Liver (tissue), 9 donors: ENCODE results near the gene COPS9. TPM values are rescaled to one million over a fixed set of nuclear protein-coding genes. Genes with fewer than 3 reads are reported as not detected.

Experiments
- DNase-seq: peaks from one replicate; pipeline ENCODE4 v3.0.0-alpha.2; 2017; ENCODE audit warnings: low spot score
- H3K27ac ChIP-seq, 2 donors: one replicate each; pipeline ENCODE4 v1.7.0; 2013; ENCODE audit warnings: inconsistent platforms in 2 of 2, low read length in 2 of 2, control low read depth in 1 of 2, low read depth in 1 of 2, mild to moderate bottlenecking in 1 of 2
- H3K27me3 ChIP-seq, 4 donors: one replicate each; pipeline versions ENCODE4 v1.6.1 to v1.7.0; 2013; ENCODE audit warnings: low read length in 3 of 4, inconsistent platforms in 1 of 4, mild to moderate bottlenecking in 1 of 4, moderate library complexity in 1 of 4; ENCODE audit not compliant: control insufficient read depth in 4 of 4, insufficient read depth in 4 of 4
- H3K36me3 ChIP-seq, 4 donors: one replicate each; pipeline versions ENCODE4 v1.6.1 to v1.7.0; 2013; ENCODE audit warnings: low read length in 3 of 4, mild to moderate bottlenecking in 3 of 4, low read depth in 1 of 4, moderate library complexity in 1 of 4; ENCODE audit not compliant: control insufficient read depth in 4 of 4, insufficient read depth in 3 of 4
- H3K4me1 ChIP-seq, 4 donors: one replicate each; pipeline versions ENCODE4 v1.6.1 to v1.7.0; 2013; ENCODE audit warnings: low read length in 3 of 4, mild to moderate bottlenecking in 3 of 4, moderate library complexity in 1 of 4; ENCODE audit not compliant: control insufficient read depth in 4 of 4, insufficient read depth in 4 of 4
- H3K4me3 ChIP-seq, 3 donors: one replicate each; pipeline versions ENCODE4 v1.6.1 to v1.7.0; 2013; ENCODE audit warnings: low read length in 3 of 3, control low read depth in 1 of 3, low read depth in 1 of 3, mild to moderate bottlenecking in 1 of 3
- H3K9ac ChIP-seq, 2 donors: one replicate each; pipeline ENCODE4 v1.7.0; 2013; ENCODE audit warnings: low read length in 2 of 2, mild to moderate bottlenecking in 2 of 2, moderate library complexity in 2 of 2, control low read depth in 1 of 2, low read depth in 1 of 2
- H3K9me3 ChIP-seq, 4 donors: one replicate each; pipeline versions ENCODE4 v1.6.1 to v1.7.0; 2013; ENCODE audit warnings: low read length in 3 of 4; ENCODE audit not compliant: control insufficient read depth in 4 of 4
- ATF3 ChIP-seq: IDR thresholded peaks from 2 replicates; pipeline ENCODE4 v1.6.1; 2016; ENCODE audit warnings: antibody characterized with exemption
- CTCF ChIP-seq: fragments of 150-350 bp; IDR thresholded peaks from 2 replicates; pipeline ENCODE4 v1.5.1; 2017; ENCODE audit warnings: improper control_type of control experiment, low read depth, low read length; ENCODE audit not compliant: missing input control
- EGR1 ChIP-seq, 2 donors: IDR thresholded peaks; 2 replicates each; pipeline ENCODE4 v1.6.1; 2016 to 2018; ENCODE audit warnings: antibody characterized with exemption in 2 of 2, low read depth in 2 of 2
- FOXA1 ChIP-seq: IDR thresholded peaks from 2 replicates; pipeline ENCODE4 v1.6.1; 2016; ENCODE audit warnings: antibody characterized with exemption
- FOXA2 ChIP-seq: IDR thresholded peaks from 2 replicates; pipeline ENCODE4 v1.6.1; 2016; ENCODE audit warnings: antibody characterized with exemption
- GABPA ChIP-seq, 2 donors: IDR thresholded peaks in 1 of 2; conservative IDR thresholded peaks in 1 of 2; 2 replicates each; pipeline ENCODE4 v1.6.1; 2016; ENCODE audit warnings: antibody characterized with exemption in 2 of 2, mild to moderate bottlenecking in 1 of 2, moderate library complexity in 1 of 2
- HNF4A ChIP-seq, 2 donors: conservative IDR thresholded peaks; 2 replicates each; pipeline ENCODE4 v1.6.1; 2016; ENCODE audit warnings: antibody characterized with exemption in 2 of 2, mild to moderate bottlenecking in 2 of 2
- HNF4G ChIP-seq: IDR thresholded peaks from 2 replicates; pipeline ENCODE4 v1.6.1; 2016; ENCODE audit warnings: antibody characterized with exemption
- JUND ChIP-seq, 2 donors: IDR thresholded peaks; 2 replicates each; pipeline ENCODE4 v1.6.1; 2016; ENCODE audit warnings: antibody characterized with exemption in 2 of 2
- MAX ChIP-seq: IDR thresholded peaks from 2 replicates; pipeline ENCODE4 v1.6.1; 2016; ENCODE audit warnings: antibody characterized with exemption
- NR2F2 ChIP-seq: IDR thresholded peaks from 2 replicates; pipeline ENCODE4 v1.6.1; 2016; ENCODE audit warnings: antibody characterized with exemption
- RAD21 ChIP-seq, 2 donors: IDR thresholded peaks; 2 replicates each; pipeline ENCODE4 v1.6.1; 2016; ENCODE audit warnings: antibody characterized with exemption in 2 of 2, mild to moderate bottlenecking in 2 of 2
- RXRA ChIP-seq, 2 donors: IDR thresholded peaks; 2 replicates each; pipeline ENCODE4 v1.6.1; 2017 to 2018; ENCODE audit warnings: antibody characterized with exemption in 2 of 2, mild to moderate bottlenecking in 1 of 2
- SP1 ChIP-seq: IDR thresholded peaks from 2 replicates; pipeline ENCODE4 v1.6.1; 2018; ENCODE audit warnings: antibody characterized with exemption, mild to moderate bottlenecking
- TAF1 ChIP-seq: conservative IDR thresholded peaks from 2 replicates; pipeline ENCODE4 v1.6.1; 2016; ENCODE audit warnings: antibody characterized with exemption, mild to moderate bottlenecking
- YY1 ChIP-seq: IDR thresholded peaks from 2 replicates; pipeline ENCODE4 v1.6.1; 2016; ENCODE audit warnings: antibody characterized with exemption, mild to moderate bottlenecking
- WGBS: extraction: QIAGEN DNeasy Blood & Tissue Kit; methylation state at CpG from one replicate; pipeline ENCODE4 v1.1.7; 2013; 5-methylcytosine and 5-hydroxymethylcytosine counted together
- polyA plus RNA-seq, 2 donors: library from polyadenylated mRNA; stranded (reverse) in 1 of 2; unstranded in 1 of 2; fragments of 200-250 nt in 1 of 2; fragments of >200 nt in 1 of 2; fragmentation: Nextera tagmentation in 1 of 2; extraction: Ambion mirVana in 1 of 2; gene quantifications; one replicate each; pipeline versions ENCODE4 v1.2.1 to v1.2.3, GENCODE V29; 2013 to 2015
- total RNA-seq, 2 donors: library from RNA; depleted of rRNA; stranded (reverse); fragments of >200 nt; gene quantifications; one replicate each; pipeline ENCODE4 v1.2.3, GENCODE V29; 2014
- TF ChIP-seq, protein P1 (sequence below): IDR thresholded peaks from 2 replicates; pipeline ENCODE4 v1.6.1; 2016; ENCODE audit warnings: antibody characterized with exemption
- donor health status: healthy.
- donor health status: healthy.
- donor health status: healthy.
- donor health status: healthy.
- donor health status: healthy.

Gene COPS9
- total and polyA plus RNA-seq, 4 donors, result 12.9 to 138 (median 79.6) TPM

- Histone ChIP-seq H3K36me3 (no peaks in the 10 kb centered on the region), H3K9me3 (no peaks in the 10 kb centered on the region), H3K27ac (no peak overlapping the region), H3K9ac (no peak overlapping the region), H3K4me3 (no peak overlapping the region), H3K4me1 (no peaks in the 10 kb centered on the region), H3K27me3 (peaks cover 0 to 2% (median 0%) of the 10 kb centered on the region in 4 donors)
- 81% methylated on average over 5 of the region's 5 CpGs for WGBS
- TF ChIP-seq GABPA (IDR thresholded peaks at IDR 0.05 in 1 of 2, conservative IDR thresholded peaks at IDR 0.05 in 1 of 2) (no peak), HNF4G (no peak), JUND (IDR thresholded peaks at IDR 0.05) (no peak), EGR1 (IDR thresholded peaks at IDR 0.05; ENCODE audit: low read depth in 2 of 2) (no peak)
- DNase-seq, result no peak
Measured at GRCh38 chr2:240142859-240143258, 6.8 kb upstream of the COPS9 start.

DNA sequence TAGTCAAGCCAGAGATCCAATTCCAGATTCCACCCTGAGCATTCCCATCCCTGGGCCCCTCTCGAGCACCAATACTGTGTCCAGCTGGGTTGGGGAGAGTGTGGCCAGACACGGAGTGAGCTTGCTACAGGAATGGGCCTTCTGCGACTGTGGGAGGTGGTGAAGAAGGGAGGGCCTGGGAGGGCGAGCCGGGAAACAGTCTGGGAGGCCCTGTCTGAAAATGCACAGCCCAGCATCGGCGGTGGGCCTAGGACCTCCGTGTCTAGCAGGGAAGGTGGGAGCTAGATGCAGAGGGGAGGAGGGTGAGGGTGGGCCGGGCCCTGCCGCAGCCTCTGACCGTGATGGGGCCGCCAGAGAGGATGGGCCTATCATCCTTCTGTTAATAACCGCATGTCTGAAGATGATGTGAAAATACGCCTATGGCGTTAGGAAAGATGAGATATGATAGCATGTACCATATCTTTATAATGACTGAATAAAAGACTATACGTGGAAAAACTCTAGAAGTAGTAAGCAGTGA lies 6.2 kb upstream of the COPS9 start:
- Histone ChIP-seq H3K27me3 (peaks cover 0 to 2% (median 0%) of the 10 kb centered on the region in 4 donors), H3K4me1 (no peaks in the 10 kb centered on the region), H3K4me3 (no peak overlapping the region), H3K9me3 (no peaks in the 10 kb centered on the region), H3K9ac (no peak overlapping the region), H3K36me3 (no peaks in the 10 kb centered on the region), H3K27ac (no peak overlapping the region)
- DNase-seq, result no peak
- no peak for TF ChIP-seq HNF4G
- TF ChIP-seq EGR1 (IDR thresholded peaks at IDR 0.05; ENCODE audit: low read depth in 2 of 2), result no peak
- TF ChIP-seq FOXA2, result no peak
- TF ChIP-seq RXRA (IDR thresholded peaks at IDR 0.05), result no peak
- TF ChIP-seq MAX, result no peak
- 87% methylated on average over 16 of the region's 16 CpGs for WGBS

DNA sequence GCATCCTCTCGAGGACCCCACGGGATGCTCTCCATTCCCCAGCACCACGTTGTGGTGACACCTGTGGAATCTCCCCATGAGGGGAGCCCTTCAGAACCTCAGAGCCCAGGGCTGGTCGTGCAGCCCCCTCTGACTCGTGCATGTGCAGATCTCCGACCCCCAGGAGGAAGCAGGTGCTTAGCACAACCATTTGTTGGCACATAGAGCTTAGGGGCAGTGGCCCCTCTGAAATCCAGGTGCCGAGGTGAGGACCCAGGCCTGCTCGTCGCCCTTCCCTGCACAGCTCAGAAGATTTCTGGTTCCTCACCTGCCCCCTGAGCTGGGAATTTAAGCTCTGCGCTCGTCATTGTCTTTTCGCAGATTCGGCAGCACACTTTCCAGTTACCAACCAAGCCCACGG lies 5.6 kb upstream of the COPS9 start:
- no peak for DNase-seq
- Histone ChIP-seq H3K9ac (no peak overlapping the region), H3K36me3 (no peaks in the 10 kb centered on the region), H3K9me3 (no peaks in the 10 kb centered on the region), H3K4me1 (peaks cover 0 to 2% (median 1%) of the 10 kb centered on the region in 4 donors), H3K4me3 (no peak overlapping the region), H3K27me3 (peaks cover 0 to 2% (median 0%) of the 10 kb centered on the region in 4 donors), H3K27ac (no peak overlapping the region)
- WGBS, result 77% methylated on average over 14 of the region's 14 CpGs
- no peak for TF ChIP-seq RXRA (IDR thresholded peaks at IDR 0.05)
- no peak for TF ChIP-seq FOXA2
- TF ChIP-seq HNF4A (conservative IDR thresholded peaks at IDR 0.05), result no peak
- TF ChIP-seq HNF4G, result no peak
- no peak for TF ChIP-seq MAX
- no peak for TF ChIP-seq RAD21 (IDR thresholded peaks at IDR 0.05)

GRCh38 chr2:240140920-240141319 lies 4.8 kb upstream of the COPS9 start:
- 78% methylated on average over 11 of the region's 11 CpGs for WGBS
- H3K36me3 ChIP-seq, result no peaks in the 10 kb centered on the region
- H3K27me3 ChIP-seq, result peaks cover 0 to 2% (median 0%) of the 10 kb centered on the region in 4 donors
- peaks cover 0 to 6% (median 3%) of the 10 kb centered on the region in 4 donors for H3K4me1 ChIP-seq
- no peak overlapping the region for H3K27ac ChIP-seq
- no peak overlapping the region for H3K9ac ChIP-seq
- no peak for DNase-seq
- H3K9me3 ChIP-seq, result no peaks in the 10 kb centered on the region
- H3K4me3 ChIP-seq, result no peak overlapping the region
- no peak for TF ChIP-seq EGR1 (IDR thresholded peaks at IDR 0.05; ENCODE audit: low read depth in 2 of 2)
- TF ChIP-seq RXRA (IDR thresholded peaks at IDR 0.05), result no peak
- no peak for TF ChIP-seq ATF3
- no peak for TF ChIP-seq CTCF
- TF ChIP-seq, protein P1, sequence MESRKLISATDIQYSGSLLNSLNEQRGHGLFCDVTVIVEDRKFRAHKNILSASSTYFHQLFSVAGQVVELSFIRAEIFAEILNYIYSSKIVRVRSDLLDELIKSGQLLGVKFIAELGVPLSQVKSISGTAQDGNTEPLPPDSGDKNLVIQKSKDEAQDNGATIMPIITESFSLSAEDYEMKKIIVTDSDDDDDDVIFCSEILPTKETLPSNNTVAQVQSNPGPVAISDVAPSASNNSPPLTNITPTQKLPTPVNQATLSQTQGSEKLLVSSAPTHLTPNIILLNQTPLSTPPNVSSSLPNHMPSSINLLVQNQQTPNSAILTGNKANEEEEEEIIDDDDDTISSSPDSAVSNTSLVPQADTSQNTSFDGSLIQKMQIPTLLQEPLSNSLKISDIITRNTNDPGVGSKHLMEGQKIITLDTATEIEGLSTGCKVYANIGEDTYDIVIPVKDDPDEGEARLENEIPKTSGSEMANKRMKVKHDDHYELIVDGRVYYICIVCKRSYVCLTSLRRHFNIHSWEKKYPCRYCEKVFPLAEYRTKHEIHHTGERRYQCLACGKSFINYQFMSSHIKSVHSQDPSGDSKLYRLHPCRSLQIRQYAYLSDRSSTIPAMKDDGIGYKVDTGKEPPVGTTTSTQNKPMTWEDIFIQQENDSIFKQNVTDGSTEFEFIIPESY, result no peak
- no peak for TF ChIP-seq JUND (IDR thresholded peaks at IDR 0.05)
- no peak for TF ChIP-seq TAF1
- no peak for TF ChIP-seq HNF4A (conservative IDR thresholded peaks at IDR 0.05)
- TF ChIP-seq MAX, result no peak
- no peak for TF ChIP-seq YY1
- no peak for TF ChIP-seq NR2F2
- no peak for TF ChIP-seq GABPA (IDR thresholded peaks at IDR 0.05 in 1 of 2, conservative IDR thresholded peaks at IDR 0.05 in 1 of 2)
- no peak for TF ChIP-seq RAD21 (IDR thresholded peaks at IDR 0.05)
- no peak for TF ChIP-seq HNF4G
- no peak for TF ChIP-seq FOXA2
- TF ChIP-seq FOXA1, result no peak
- TF ChIP-seq SP1, result no peak
